Bronchial epithelial cell (primary cell): ENCODE results near the gene NMD3. TPM values are rescaled to one million over a fixed set of nuclear protein-coding genes. Genes with fewer than 3 reads are reported as not detected.

Source experiments
- DNase-seq: peaks from one replicate; pipeline ENCODE4 v3.0.0-alpha.2; 2010; ENCODE audit warnings: low read depth
- FAIRE-seq: peaks from 2 replicates; lab custom pipeline; 2011; peaks lifted over from hg19 to GRCh38; lab: Jason Lieb, UNC
- H3K27me3 ChIP-seq: 2 replicates; pipeline ENCODE4 v1.5.1; 2011; ENCODE audit warnings: low read length; ENCODE audit not compliant: control insufficient read depth, insufficient read depth
- H3K36me3 ChIP-seq: 2 replicates; pipeline ENCODE4 v1.5.1; 2011; ENCODE audit warnings: low read length; ENCODE audit not compliant: control insufficient read depth, insufficient read depth
- H3K4me3 ChIP-seq: 2 replicates; pipeline ENCODE4 v1.5.1; 2011; ENCODE audit warnings: mild to moderate bottlenecking, low read depth, low read length, control low read depth
- CTCF ChIP-seq: IDR thresholded peaks from 2 replicates; pipeline ENCODE4 v1.5.1; 2011; ENCODE audit warnings: mild to moderate bottlenecking, moderate library complexity, low read length, control low read depth, inconsistent platforms; ENCODE audit not compliant: insufficient read depth, severe bottlenecking
- total RNA-seq: library from RNA; depleted of rRNA; stranded (reverse); fragments of >200 nt; gene quantifications from 2 replicates; pipeline ENCODE4 v1.2.1, GENCODE V29; 2014

The NMD3 gene
- total RNA-seq, 1 donor from 2014 or later = 153 TPM

- FAIRE-seq (no peak), DNase-seq (no peak)
- peak overlapping the region; percentile 98 for H3K4me3 ChIP-seq
- H3K27me3 ChIP-seq = no peaks in the 10 kb centered on the region
- no peak for TF ChIP-seq CTCF
- H3K36me3 ChIP-seq = peaks cover 3% of the 10 kb centered on the region
These were observed 1.6 kb downstream of the NMD3 start for GRCh38 chr3:161222662-161223061.

- H3K36me3 ChIP-seq = peaks cover 4% of the 10 kb centered on the region
- DNase-seq = no peak
- no peak for FAIRE-seq
These were observed 3.7 kb downstream of the NMD3 start for GRCh38 chr3:161224786-161225185.

GRCh38 chr3:161230621-161231171 is 9.6 kb downstream of the NMD3 start:
- peaks cover 15% of the 10 kb centered on the region for H3K36me3 ChIP-seq
- no peak for FAIRE-seq
- DNase-seq = peak; percentile 49

More at GRCh38 chr3:161224786-161225185, 3.7 kb downstream of the NMD3 start:
- Histone ChIP-seq H3K27me3 (no peaks in the 10 kb centered on the region), H3K4me3 (no peak overlapping the region)
- no peak for TF ChIP-seq CTCF

GRCh38 chr3:161231861-161232260 is 10.8 kb downstream of the NMD3 start:
- FAIRE-seq (no peak), DNase-seq (no peak)
- H3K36me3 ChIP-seq = peaks cover 12% of the 10 kb centered on the region
- no peak for TF ChIP-seq CTCF
- no peak overlapping the region for H3K4me3 ChIP-seq
- H3K27me3 ChIP-seq = no peaks in the 10 kb centered on the region

More at GRCh38 chr3:161230621-161231171, 9.6 kb downstream of the NMD3 start:
- TF ChIP-seq CTCF = no peak
- Histone ChIP-seq H3K4me3 (no peak overlapping the region), H3K27me3 (no peaks in the 10 kb centered on the region)

- FAIRE-seq (no peak), DNase-seq (no peak)
- Histone ChIP-seq H3K36me3 (peaks cover 14% of the 10 kb centered on the region), H3K27me3 (no peaks in the 10 kb centered on the region), H3K4me3 (no peak overlapping the region)
- no peak for TF ChIP-seq CTCF
These were observed 12.4 kb downstream of the NMD3 start for GRCh38 chr3:161233557-161233956.

GRCh38 chr3:161236240-161236639 is 15.1 kb downstream of the NMD3 start:
- DNase-seq = no peak
- Histone ChIP-seq H3K27me3 (no peaks in the 10 kb centered on the region), H3K4me3 (no peak overlapping the region), H3K36me3 (peaks cover 15% of the 10 kb centered on the region)
- TF ChIP-seq CTCF = no peak
- no peak for FAIRE-seq
